IMR-90 (cell line): Measurements from ENCODE around the gene PXDC1. TPM values are rescaled to one million over a fixed set of nuclear protein-coding genes. Genes with fewer than 3 reads are reported as not detected.

Experiments
- ATAC-seq: fragments of 200-7000 bp; cut with Tn5 transposase; 2 replicates; pipeline ENCODE4 v1.9.1; 2020; ENCODE audit warnings: low read depth, mild to moderate bottlenecking, moderate library complexity
- BruUV-seq: library from RNA; stranded (reverse); fragments of 400-500 nt; replicated peaks from 2 replicates; lab custom pipeline; 2021; lab: Mats Ljungman, UMichigan
- CTCF ChIA-PET: fragments of 300-600 bp; formaldehyde crosslinking; extraction: SDS; loops from one replicate; lab custom pipeline; 2021; ENCODE audit warnings: antibody characterized with exemption; lab: Yijun Ruan, JAX
- POLR2A ChIA-PET: fragments of 300-600 bp; sonication (Branson Sonifier 250); formaldehyde crosslinking; loops from one replicate; lab custom pipeline; 2022; ENCODE audit warnings: antibody characterized with exemption; ENCODE audit not compliant: unreplicated experiment; lab: Charles Lee
- DNase-seq: peaks from one replicate; pipeline ENCODE4 v3.0.0; 2013
- H2AFZ ChIP-seq: replicated peaks from 2 replicates; pipeline ENCODE3; 2013; ENCODE audit warnings: low read length, mild to moderate bottlenecking; ENCODE audit not compliant: poor library complexity
- H2AK5ac ChIP-seq: 2 replicates; pipeline ENCODE4 v1.6.1; 2013; ENCODE audit warnings: low read depth, low read length, inconsistent platforms
- H2AK9ac ChIP-seq: replicated peaks from 2 replicates; pipeline ENCODE3; 2013; ENCODE audit warnings: mild to moderate bottlenecking, low read depth, low read length, moderate library complexity; ENCODE audit not compliant: poor library complexity
- H2BK120ac ChIP-seq: 2 replicates; pipeline ENCODE4 v1.6.1; 2013; ENCODE audit warnings: low read depth, low read length, inconsistent platforms
- H2BK15ac ChIP-seq: 3 replicates; pipeline ENCODE4 v1.6.1; 2013; ENCODE audit warnings: low read depth, low read length, inconsistent platforms
- H2BK20ac ChIP-seq: 2 replicates; pipeline ENCODE4 v1.6.1; 2013; ENCODE audit warnings: low read depth, mild to moderate bottlenecking, inconsistent platforms, low read length, moderate library complexity
- H2BK5ac ChIP-seq: 2 replicates; pipeline ENCODE4 v1.6.1; 2013; ENCODE audit warnings: mild to moderate bottlenecking, low read depth, low read length, inconsistent platforms; ENCODE audit not compliant: poor library complexity, severe bottlenecking
- H3K14ac ChIP-seq: replicated peaks from 2 replicates; pipeline ENCODE4 v1.6.1; 2013; ENCODE audit warnings: low read depth, low read length, inconsistent platforms
- H3K18ac ChIP-seq: 2 replicates; pipeline ENCODE4 v1.6.1; 2013; ENCODE audit warnings: low read depth, low read length, control low read depth
- H3K23ac ChIP-seq: 2 replicates; pipeline ENCODE4 v1.6.1; 2013; ENCODE audit warnings: low read depth, low read length, inconsistent platforms
- H3K27ac ChIP-seq: 2 replicates; pipeline ENCODE4 v1.5.1; 2013; ENCODE audit warnings: mild to moderate bottlenecking, control low read depth, low read length; ENCODE audit not compliant: insufficient read depth
- H3K27me3 ChIP-seq: 2 replicates; pipeline ENCODE4 v1.6.1; 2013; ENCODE audit warnings: low read length; ENCODE audit not compliant: control insufficient read depth, insufficient read depth
- H3K36me3 ChIP-seq: 2 replicates; pipeline ENCODE4 v1.6.1; 2013; ENCODE audit warnings: low read length, mixed read lengths; ENCODE audit not compliant: control insufficient read depth, insufficient read depth
- H3K4ac ChIP-seq: 2 replicates; pipeline ENCODE4 v1.6.1; 2013; ENCODE audit warnings: low read depth, low read length, inconsistent platforms
- H3K4me1 ChIP-seq: 2 replicates; pipeline ENCODE4 v1.6.1; 2013; ENCODE audit warnings: low read length, mixed read lengths; ENCODE audit not compliant: control insufficient read depth, insufficient read depth
- H3K4me2 ChIP-seq: 2 replicates; pipeline ENCODE4 v1.6.1; 2013; ENCODE audit warnings: low read depth, mild to moderate bottlenecking, control low read depth, low read length, moderate library complexity
- H3K4me3 ChIP-seq: 2 replicates; pipeline ENCODE4 v1.5.1; 2013; ENCODE audit warnings: low read depth, mild to moderate bottlenecking, control low read depth, low read length, moderate library complexity; ENCODE audit not compliant: insufficient read depth
- H3K56ac ChIP-seq: 2 replicates; pipeline ENCODE4 v1.6.1; 2013; ENCODE audit warnings: low read length, inconsistent platforms; ENCODE audit not compliant: insufficient read depth; ENCODE audit errors: extremely low read depth
- H3K79me1 ChIP-seq, 2 experiments: 2 replicates each; pipeline ENCODE4 v1.6.1; 2013; ENCODE audit warnings: low read length in 2 of 2, inconsistent platforms in 1 of 2, low read depth in 1 of 2
- H3K9ac ChIP-seq: 2 replicates; pipeline ENCODE4 v1.6.1; 2013; ENCODE audit warnings: low read depth, low read length, control low read depth
- H3K9me1 ChIP-seq: 2 replicates; pipeline ENCODE4 v1.6.1; 2013; ENCODE audit warnings: low read length, inconsistent platforms; ENCODE audit not compliant: insufficient read depth
- H3K9me3 ChIP-seq: 2 replicates; pipeline ENCODE4 v1.6.1; 2013; ENCODE audit warnings: low read length; ENCODE audit not compliant: control insufficient read depth, insufficient read depth
- H4K20me1 ChIP-seq: 2 replicates; pipeline ENCODE4 v1.6.1; 2013; ENCODE audit warnings: low read length, inconsistent platforms; ENCODE audit not compliant: insufficient read depth
- H4K5ac ChIP-seq: 2 replicates; pipeline ENCODE4 v1.6.1; 2013; ENCODE audit warnings: mild to moderate bottlenecking, low read depth, low read length, control low read depth
- H4K8ac ChIP-seq, 2 experiments: 2 replicates each; pipeline ENCODE4 v1.6.1; 2013; ENCODE audit warnings: low read depth in 2 of 2, low read length in 2 of 2, control low read depth in 1 of 2, inconsistent platforms in 1 of 2
- H4K91ac ChIP-seq: 2 replicates; pipeline ENCODE4 v1.6.1; 2013; ENCODE audit warnings: low read depth, low read length, inconsistent platforms; ENCODE audit not compliant: insufficient read depth
- BHLHE40 ChIP-seq: fragments of 150-350 bp; IDR thresholded peaks from 2 replicates; pipeline ENCODE4 v1.6.1; 2016; ENCODE audit warnings: mild to moderate bottlenecking, low read depth, low read length
- CTCF ChIP-seq: conservative IDR thresholded peaks from 2 replicates; pipeline ENCODE4 v1.5.1; 2012; ENCODE audit warnings: mild to moderate bottlenecking, low read depth, low read length, improper control_type of control experiment
- POLR2A ChIP-seq: IDR thresholded peaks from 2 replicates; pipeline ENCODE4 v1.6.1; 2012; ENCODE audit warnings: mild to moderate bottlenecking, low read depth, low read length
- USF2 ChIP-seq: fragments of 150-350 bp; IDR thresholded peaks from 2 replicates; pipeline ENCODE4 v1.6.1; 2017; ENCODE audit warnings: mild to moderate bottlenecking, antibody characterized with exemption, low read length, low read depth
- WGBS, 2 experiments: methylation state at CpG; one replicate each; pipeline versions ENCODE4 v1.1.5 to v1.1.7; 2013; ENCODE audit warnings: missing lambda C conversion rate in 2 of 2; ENCODE audit not compliant: insufficient read length in 1 of 2; ENCODE audit errors: extremely low coverage in 2 of 2; 5-methylcytosine and 5-hydroxymethylcytosine counted together
- dilution Hi-C: fragments of 300-500 bp; cut with HindIII; formaldehyde crosslinking; loops from one replicate; pipeline ENCODE4 v1.14.3; 2018; ENCODE audit warnings: low sequenced_read_pairs; ENCODE audit not compliant: unreplicated experiment
- in situ Hi-C: fragments of 300-500 bp; cut with MboI; formaldehyde crosslinking; loops from 3 replicates; pipeline ENCODE4 v1.14.3; 2019; ENCODE audit warnings: low sequenced_read_pairs, inconsistent platforms, mixed read lengths
- intact Hi-C: fragments of 100-400 bp; cut with micrococcal nuclease; formaldehyde crosslinking; loops from 2 replicates; pipeline ENCODE4 v1.10.0; 2022
- polyA plus RNA-seq, 3 experiments: library from polyadenylated mRNA; depleted of rRNA; stranded (reverse); fragments of >200 nt; gene quantifications; 2 replicates each; pipeline ENCODE4 v1.2.3, GENCODE V29; 2012; ENCODE audit warnings: low replicate concordance in 1 of 3
- total RNA-seq: library from RNA; depleted of rRNA; stranded (reverse); fragments of >200 nt; gene quantifications from 2 replicates; pipeline ENCODE4 v1.2.3, GENCODE V29; 2012

PXDC1 gene
- total and polyA plus RNA-seq, 2 of the 4 experiments (the other 2 are of a cell fraction) = 63.3 to 72.2 TPM

- ChIA-PET POLR2A (no interaction called here), CTCF (no interaction called here)
- no peak overlapping the region for H3K4me3 ChIP-seq
- H3K27me3 ChIP-seq = no peaks in the 10 kb centered on the region
- no peak overlapping the region for H3K4me2 ChIP-seq
- H3K14ac ChIP-seq = no peak overlapping the region
- no peak overlapping the region for H3K23ac ChIP-seq
- intact Hi-C loops (no loop called here), in situ Hi-C loops (no loop called here), dilution Hi-C loops (no loop called here)
- peaks cover 23% of the 10 kb centered on the region for H3K4me1 ChIP-seq
- DNase-seq (no peak), ATAC-seq (no peak)
- H2BK20ac ChIP-seq = peak overlapping the region; percentile 29; the same call in 1 of the 2 replicates
- H2BK120ac ChIP-seq = no peak overlapping the region
- no peaks in the 10 kb centered on the region for H3K79me1 ChIP-seq
- H3K27ac ChIP-seq = no peak overlapping the region
- no peaks in the 10 kb centered on the region for H3K9me3 ChIP-seq
- no peak overlapping the region for H4K91ac ChIP-seq
- H3K36me3 ChIP-seq = no peaks in the 10 kb centered on the region
- no peak overlapping the region for H2AK9ac ChIP-seq
- H4K5ac ChIP-seq = no peak overlapping the region; the same call in 1 of the 2 replicates
- H3K9me1 ChIP-seq = peaks cover 13% of the 10 kb centered on the region
- H4K8ac ChIP-seq = no peak overlapping the region
- peak overlapping the region; percentile 39; the same call in 1 of the 2 replicates for H3K4ac ChIP-seq
- H2BK15ac ChIP-seq = no peak overlapping the region
- no peak overlapping the region for H3K56ac ChIP-seq
- no TSS peak for BruUV-seq
- H3K18ac ChIP-seq = peak overlapping the region; percentile 62
- H2BK5ac ChIP-seq = no peak overlapping the region
- H2AFZ ChIP-seq = no peak overlapping the region
- WGBS, 2 experiments = no CpG with 5 or more reads among the region's 5 CpGs
- H3K9ac ChIP-seq = no peak overlapping the region
- no peak overlapping the region for H2AK5ac ChIP-seq
- no peaks in the 10 kb centered on the region for H4K20me1 ChIP-seq
- no peak for TF ChIP-seq BHLHE40
- TF ChIP-seq USF2 = no peak
- no peak for TF ChIP-seq POLR2A
- no peak for TF ChIP-seq CTCF
Observed at GRCh38 chr6:3785745-3786098, 34.2 kb upstream of the PXDC1 start.
